Measurements from ENCODE around the gene KIF21A.
"Not testable (repeated sequence)": the region's sequence is repeated elsewhere in the genome, so short reads cannot be mapped to it uniquely, and the experiment has no call there.

KIF21A gene

GRCh38 chr12:39443081-39443928, at the start of gene KIF21A:
Gene KIF21A, minus strand, starts transcription at chr12:39443120. Its CDS starts 150 bp downstream, at chr12:39442970.
- peak within 1 kb of the TSS; percentile 74 for H3K4me3 ChIP-seq (ENCODE audit: low read depth, low read length)

- H3K4me3 ChIP-seq (ENCODE audit: low read depth, low read length): no peak overlapping the region
Observed at GRCh38 chr12:39490500-39491282, 47.8 kb upstream of the KIF21A start.

DNA sequence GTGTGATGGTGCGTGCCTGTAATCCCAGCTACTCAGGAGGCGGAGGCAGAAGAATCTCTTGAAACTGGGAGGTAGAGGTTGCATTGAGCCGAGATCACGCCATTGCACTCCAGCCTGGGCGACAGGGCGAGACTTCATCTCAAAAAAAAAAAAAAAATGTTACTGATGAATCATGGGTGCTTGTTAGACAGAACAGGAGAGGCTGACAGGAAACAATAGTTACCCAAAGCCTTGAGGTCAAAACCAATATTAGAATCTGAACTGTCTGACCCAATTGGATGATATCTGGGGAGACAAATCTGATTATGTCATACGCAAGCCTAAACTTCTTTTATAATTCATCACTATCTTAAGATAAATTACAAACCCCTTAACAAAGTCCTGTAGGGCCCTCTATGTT, 40.7 kb upstream of the KIF21A start:
- H3K4me3 ChIP-seq (ENCODE audit: low read depth, low read length): no peak overlapping the region

GRCh38 chr12:39483042-39483441, 40.1 kb upstream of the KIF21A start:
- H3K4me3 ChIP-seq (ENCODE audit: low read depth, low read length): no peak overlapping the region

GRCh38 chr12:39476894-39477293, 34.0 kb upstream of the KIF21A start:
- H3K4me3 ChIP-seq (ENCODE audit: low read depth, low read length): no peak overlapping the region

- H3K4me3 ChIP-seq (ENCODE audit: low read depth, low read length): no peak overlapping the region
Observed at GRCh38 chr12:39476121-39476520, 33.2 kb upstream of the KIF21A start.

DNA sequence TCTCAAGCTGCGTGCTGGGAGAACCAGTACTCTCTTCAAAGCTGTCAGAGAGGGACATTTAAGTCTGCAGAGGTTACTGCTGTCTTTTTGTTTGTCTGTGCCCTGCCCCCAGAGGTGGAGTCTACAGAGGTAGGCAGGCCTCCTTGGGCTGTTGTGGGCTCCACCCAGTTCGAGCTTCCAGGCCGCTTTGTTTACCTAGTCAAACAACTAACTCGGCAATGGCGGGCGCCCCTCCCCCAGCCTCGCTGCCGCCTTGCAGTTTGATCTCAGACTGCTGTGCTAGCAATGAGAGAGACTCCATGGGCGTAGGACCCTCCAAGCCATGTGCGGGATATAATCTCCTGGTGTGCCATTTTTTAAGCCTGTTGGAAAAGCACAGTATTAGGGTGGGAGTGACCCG, 32.2 kb upstream of the KIF21A start:
- not testable (repeated sequence) for H3K4me3 ChIP-seq (ENCODE audit: low read depth, low read length)

- H3K4me3 ChIP-seq (ENCODE audit: low read depth, low read length): no peak overlapping the region
Observed at GRCh38 chr12:39467432-39467870, 24.5 kb upstream of the KIF21A start.

- no peak overlapping the region for H3K4me3 ChIP-seq (ENCODE audit: low read depth, low read length)
Observed at GRCh38 chr12:39464976-39465695, 22.2 kb upstream of the KIF21A start.

DNA sequence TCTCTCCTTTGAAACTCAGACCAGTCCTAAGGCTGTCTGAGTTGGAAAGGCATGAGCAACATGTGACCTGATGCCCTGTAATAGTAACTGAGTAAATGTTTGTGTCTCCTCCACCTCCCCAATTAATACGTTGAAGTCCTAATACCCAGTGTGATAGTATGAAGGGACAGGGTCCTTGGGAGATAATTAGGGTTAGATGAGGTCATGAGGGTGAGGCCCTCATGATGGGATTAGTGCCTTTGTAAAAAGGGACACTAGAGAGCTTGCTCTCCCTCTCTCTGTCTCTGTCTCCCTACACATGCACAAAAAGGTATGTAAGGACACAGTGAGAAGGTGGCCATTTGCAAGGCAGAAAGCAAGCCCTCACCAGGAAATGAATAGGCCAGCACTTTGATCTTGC, 18.1 kb upstream of the KIF21A start:
- H3K4me3 ChIP-seq (ENCODE audit: low read depth, low read length): no peak overlapping the region

GRCh38 chr12:39459027-39459434, 16.1 kb upstream of the KIF21A start:
- H3K4me3 ChIP-seq (ENCODE audit: low read depth, low read length): no peak overlapping the region

DNA sequence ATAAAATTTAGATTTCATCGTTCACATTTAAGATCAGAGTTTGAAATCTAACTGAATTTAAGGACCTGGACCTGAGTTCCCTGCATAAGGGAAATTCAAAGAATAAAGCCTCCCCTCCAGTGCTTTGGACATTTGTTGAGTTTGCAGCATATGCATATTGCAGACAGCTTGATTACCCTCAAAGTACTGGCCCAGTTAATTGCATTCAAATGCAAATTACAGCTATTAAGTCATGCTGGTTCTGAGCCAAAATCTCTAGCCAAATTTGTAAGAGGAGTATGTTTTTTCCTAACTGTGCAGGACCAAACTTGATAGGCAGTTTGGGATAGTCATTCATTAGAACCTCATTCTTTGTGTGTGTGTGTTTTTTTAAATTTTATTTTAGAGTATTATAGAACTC, 9.1 kb upstream of the KIF21A start:
- no peak overlapping the region for H3K4me3 ChIP-seq (ENCODE audit: low read depth, low read length)

- no peak overlapping the region for H3K4me3 ChIP-seq (ENCODE audit: low read depth, low read length)
Observed at GRCh38 chr12:39448038-39448437, 5.1 kb upstream of the KIF21A start.

DNA sequence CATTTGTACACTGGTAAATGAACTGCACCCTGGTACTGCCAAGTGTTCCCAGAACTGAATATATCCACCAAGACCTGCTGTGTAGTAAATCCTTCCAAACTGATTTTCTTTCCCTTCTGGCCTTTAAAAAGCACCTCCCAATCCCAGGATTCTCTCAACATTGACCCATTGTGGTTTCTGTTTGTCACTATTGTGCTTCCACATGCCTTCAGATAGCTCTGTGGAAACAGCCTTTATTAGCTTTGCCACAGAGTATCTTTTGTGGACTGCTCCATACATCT, 949 bp upstream of the KIF21A start:
- peak overlapping the region; percentile 74 for H3K4me3 ChIP-seq (ENCODE audit: low read depth, low read length)

- H3K4me3 ChIP-seq (ENCODE audit: low read depth, low read length): peak overlapping the region; percentile 74
Observed at GRCh38 chr12:39442831-39443080, 164 bp downstream of the KIF21A start.

GRCh38 chr12:39441963-39442830, 723 bp downstream of the KIF21A start:
- H3K4me3 ChIP-seq (ENCODE audit: low read depth, low read length): peak overlapping the region; percentile 74

GRCh38 chr12:39441189-39441962, 1.5 kb downstream of the KIF21A start:
- H3K4me3 ChIP-seq (ENCODE audit: low read depth, low read length): peak overlapping the region; percentile 74

GRCh38 chr12:39440781-39441180, 2.1 kb downstream of the KIF21A start:
- H3K4me3 ChIP-seq (ENCODE audit: low read depth, low read length): no peak overlapping the region

DNA sequence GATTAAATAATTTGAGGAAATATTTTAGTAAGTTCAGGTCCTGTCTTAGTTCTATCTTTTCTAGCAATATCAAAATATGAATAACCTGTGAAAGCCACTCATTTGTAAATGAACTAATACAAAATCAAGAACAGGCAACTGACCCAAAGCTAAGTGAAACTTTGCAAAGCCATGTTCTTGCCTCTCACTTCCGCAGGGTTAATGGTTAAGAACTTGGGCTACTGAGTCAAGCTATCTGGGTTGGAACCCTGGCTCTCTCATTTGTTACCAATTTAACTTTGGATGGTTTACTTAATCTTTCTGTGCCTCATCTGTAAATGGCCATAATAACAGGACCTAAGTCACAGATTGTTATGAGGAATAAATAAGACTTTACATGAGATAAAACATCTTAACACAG, 2.8 kb downstream of the KIF21A start:
- H3K4me3 ChIP-seq (ENCODE audit: low read depth, low read length): no peak overlapping the region

DNA sequence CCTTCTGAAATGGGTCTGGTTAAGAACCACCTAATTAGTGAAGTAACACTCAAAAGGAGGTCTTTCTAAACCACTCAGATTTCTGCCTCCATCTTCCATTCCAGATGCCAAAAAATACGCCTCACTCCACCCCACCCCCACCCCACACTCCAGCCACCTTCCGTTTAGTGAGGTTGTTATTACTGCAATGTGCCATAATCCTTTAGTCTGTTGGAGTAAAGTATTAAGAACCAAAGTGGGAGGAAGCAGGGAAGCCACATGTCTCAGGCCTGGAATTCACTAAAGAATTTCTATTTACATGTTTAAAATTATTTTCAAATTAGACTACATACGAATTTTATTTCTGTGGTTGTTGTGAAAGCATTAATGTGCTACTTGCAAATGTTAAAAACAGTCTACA, 7.4 kb downstream of the KIF21A start:
- H3K4me3 ChIP-seq (ENCODE audit: low read depth, low read length): no peak overlapping the region
